GM23248 (cell line): ENCODE results near the gene VWC2.

Experiments
- EZH2 ChIP-seq: fragments of 200-600 bp; sonication (generic); IDR thresholded peaks from 2 replicates; pipeline ENCODE4 v1.6.1; 2018; ENCODE audit warnings: antibody characterized with exemption, mild to moderate bottlenecking; ENCODE audit not compliant: insufficient read depth, poor library complexity, severe bottlenecking
- EZH2phosphoT487 ChIP-seq: fragments of 200-600 bp; sonication (generic); IDR thresholded peaks from 2 replicates; pipeline ENCODE4 v1.6.1; 2018; ENCODE audit warnings: antibody characterized with exemption, moderate library complexity, mild to moderate bottlenecking, low read depth; ENCODE audit not compliant: insufficient read depth

GRCh38 chr7:49781996-49782395 is 8.6 kb downstream of the VWC2 start:
- no peak for TF ChIP-seq EZH2
- TF ChIP-seq EZH2phosphoT487, result no peak
